Lower leg skin (tissue), 3 donors: ENCODE measurements around the gene CDK12.

Source experiments
- POLR2A ChIP-seq, 2 donors: fragments of 450-650 bp; IDR thresholded peaks; one replicate each; pipeline ENCODE4 v1.6.1; 2016 to 2017; ENCODE audit warnings: antibody characterized with exemption in 2 of 2, mild to moderate bottlenecking in 1 of 2, moderate library complexity in 1 of 2
- TF ChIP-seq, protein P1 (sequence below), 3 donors: fragments of 450-650 bp; IDR thresholded peaks; one replicate each; pipeline ENCODE4 v1.5.1; 2016; ENCODE audit warnings: antibody characterized with exemption in 3 of 3, mild to moderate bottlenecking in 3 of 3, moderate library complexity in 2 of 3

DNA sequence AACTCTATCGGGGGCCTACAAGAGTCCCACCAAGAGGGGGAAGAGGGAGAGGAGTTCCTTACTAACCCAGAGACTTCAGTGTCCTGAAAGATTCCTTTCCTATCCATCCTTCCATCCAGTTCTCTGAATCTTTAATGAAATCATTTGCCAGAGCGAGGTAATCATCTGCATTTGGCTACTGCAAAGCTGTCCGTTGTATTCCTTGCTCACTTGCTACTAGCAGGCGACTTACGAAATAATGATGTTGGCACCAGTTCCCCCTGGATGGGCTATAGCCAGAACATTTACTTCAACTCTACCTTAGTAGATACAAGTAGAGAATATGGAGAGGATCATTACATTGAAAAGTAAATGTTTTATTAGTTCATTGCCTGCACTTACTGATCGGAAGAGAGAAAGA, 70.0 kb downstream of the CDK12 start:
- TF ChIP-seq, protein P1, sequence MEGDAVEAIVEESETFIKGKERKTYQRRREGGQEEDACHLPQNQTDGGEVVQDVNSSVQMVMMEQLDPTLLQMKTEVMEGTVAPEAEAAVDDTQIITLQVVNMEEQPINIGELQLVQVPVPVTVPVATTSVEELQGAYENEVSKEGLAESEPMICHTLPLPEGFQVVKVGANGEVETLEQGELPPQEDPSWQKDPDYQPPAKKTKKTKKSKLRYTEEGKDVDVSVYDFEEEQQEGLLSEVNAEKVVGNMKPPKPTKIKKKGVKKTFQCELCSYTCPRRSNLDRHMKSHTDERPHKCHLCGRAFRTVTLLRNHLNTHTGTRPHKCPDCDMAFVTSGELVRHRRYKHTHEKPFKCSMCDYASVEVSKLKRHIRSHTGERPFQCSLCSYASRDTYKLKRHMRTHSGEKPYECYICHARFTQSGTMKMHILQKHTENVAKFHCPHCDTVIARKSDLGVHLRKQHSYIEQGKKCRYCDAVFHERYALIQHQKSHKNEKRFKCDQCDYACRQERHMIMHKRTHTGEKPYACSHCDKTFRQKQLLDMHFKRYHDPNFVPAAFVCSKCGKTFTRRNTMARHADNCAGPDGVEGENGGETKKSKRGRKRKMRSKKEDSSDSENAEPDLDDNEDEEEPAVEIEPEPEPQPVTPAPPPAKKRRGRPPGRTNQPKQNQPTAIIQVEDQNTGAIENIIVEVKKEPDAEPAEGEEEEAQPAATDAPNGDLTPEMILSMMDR (IDR thresholded peaks at IDR 0.05) = no peak
- no peak for TF ChIP-seq POLR2A (IDR thresholded peaks at IDR 0.05)
